Femur (tissue), 1 donor: ENCODE data around the gene DSTYK.
A peak's percentile ranks its signal among the peaks of the same experiment; 100 is the strongest.
"Not testable (repeated sequence)": the region's sequence is repeated elsewhere in the genome, so short reads cannot be mapped to it uniquely, and the experiment has no call there.

Source experiments
- DNase-seq: peaks from one replicate; pipeline ENCODE4 v3.0.0-alpha.2; 2017

Gene DSTYK

DNA sequence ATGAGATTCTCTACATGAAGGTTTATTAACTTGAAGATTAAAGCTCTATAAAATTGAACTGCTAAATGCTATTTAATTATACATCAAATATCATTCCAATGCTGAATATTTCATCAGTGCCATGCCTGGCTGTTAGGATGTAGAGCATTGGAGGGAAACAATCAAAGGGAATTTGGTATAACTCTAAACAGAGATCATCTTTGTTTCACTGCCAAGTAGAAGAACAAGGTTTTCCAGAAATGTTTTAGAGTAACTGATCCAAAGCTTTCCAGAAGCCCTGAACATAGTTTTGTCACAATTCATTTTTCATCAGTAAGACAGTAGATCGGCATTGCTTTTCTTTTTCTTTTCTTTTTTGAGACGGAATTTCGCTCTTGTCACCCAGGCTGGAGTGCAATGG lies 5.9 kb upstream of the DSTYK start:
- no peak for DNase-seq

DNA sequence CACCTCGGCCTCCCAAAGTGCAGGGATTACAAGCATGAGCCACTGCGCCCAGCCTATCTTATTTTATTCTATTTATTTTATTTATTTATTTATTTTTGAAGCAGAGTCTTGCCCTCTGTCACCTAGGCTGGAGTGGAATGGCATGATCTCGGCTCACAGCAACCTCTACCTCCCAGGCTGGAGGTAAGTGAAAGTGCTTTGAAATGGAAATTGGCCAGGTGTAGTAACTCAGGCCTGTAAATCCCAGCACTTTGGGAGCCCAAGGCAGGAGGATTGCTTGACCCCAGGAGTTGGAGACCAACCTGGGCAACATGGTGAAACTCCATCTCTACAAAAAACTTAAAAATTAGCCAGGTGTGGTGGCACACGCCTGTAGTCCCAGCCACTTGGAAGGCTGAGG lies 5.1 kb upstream of the DSTYK start:
- no peak for DNase-seq

GRCh38 chr1:205214756-205215155 lies 3.3 kb upstream of the DSTYK start:
- no peak for DNase-seq

DNA sequence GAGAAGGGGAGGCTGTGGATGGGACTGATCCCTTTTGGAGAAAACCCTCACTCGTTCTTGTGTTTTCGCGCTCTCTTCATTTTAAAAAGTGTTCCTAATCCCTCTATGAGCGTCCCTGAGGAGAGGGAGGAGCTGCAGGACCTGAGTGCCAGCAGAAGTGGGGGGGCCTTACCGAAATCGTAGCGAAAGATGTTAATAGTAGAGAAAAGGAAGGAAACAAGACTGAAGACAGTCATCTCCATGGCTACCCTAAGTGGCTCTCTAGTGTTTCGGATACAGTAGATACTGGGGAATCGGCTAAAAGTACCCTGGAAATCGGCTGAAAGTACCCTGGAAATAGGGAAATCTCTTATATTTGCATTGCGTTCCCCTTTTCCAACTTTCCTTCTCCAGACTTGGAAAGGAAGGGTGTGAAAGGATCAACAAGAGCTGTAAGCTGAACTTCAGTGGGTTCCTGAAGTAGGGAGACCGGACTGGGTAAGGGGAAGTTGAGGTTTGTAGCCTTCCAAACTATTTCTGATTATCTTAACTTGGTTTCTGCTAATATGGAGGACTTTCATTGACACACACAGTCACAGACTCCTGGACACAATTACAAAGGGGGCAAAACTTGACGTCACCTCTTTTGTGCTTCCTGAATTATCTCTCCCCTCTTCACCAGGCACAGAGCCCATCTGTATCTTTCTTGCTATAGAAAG lies 486 bp upstream of the DSTYK start:
- DNase-seq = no peak

DNA sequence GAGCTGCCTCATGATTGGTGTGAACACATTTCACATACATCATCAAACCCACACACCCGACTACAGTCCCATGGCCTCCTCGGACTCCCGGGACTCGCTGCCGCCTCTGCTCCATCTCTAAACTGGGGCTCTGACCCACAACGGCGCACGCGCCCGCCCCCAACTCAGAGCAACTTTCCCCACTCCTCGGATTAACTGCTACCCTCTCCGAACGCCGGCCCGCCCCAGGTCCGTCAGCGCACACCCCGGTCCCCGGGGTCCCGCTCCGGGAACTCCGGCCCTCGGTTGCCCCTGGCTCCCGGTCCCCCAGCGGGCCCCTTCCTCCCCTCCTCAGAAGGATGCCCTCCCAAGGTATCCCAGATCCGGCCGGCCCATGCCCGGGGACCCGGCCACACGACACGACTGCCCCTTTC lies 740 bp downstream of the DSTYK start:
- no peak for DNase-seq

- no peak for DNase-seq
Measured at GRCh38 chr1:205208811-205209210, 2.7 kb downstream of the DSTYK start.

DNA sequence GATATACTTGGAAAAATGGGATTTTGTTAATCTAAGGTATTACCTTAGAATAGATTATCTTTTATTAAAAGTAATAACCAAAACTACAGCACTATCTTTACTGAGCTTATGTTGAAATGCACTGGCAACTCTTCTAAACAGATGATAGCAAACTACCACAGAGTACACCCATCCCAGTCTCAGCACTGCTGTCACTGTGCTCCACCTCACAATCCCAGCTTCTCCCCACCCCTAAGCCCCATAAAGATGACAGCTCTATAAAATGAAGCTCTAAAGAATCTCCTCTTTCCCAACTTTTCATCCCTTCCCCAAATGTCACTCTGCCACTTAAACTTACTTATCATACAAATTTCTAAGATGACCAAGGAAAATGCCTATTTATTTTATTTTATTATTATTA lies 6.4 kb downstream of the DSTYK start:
- no peak for DNase-seq

GRCh38 chr1:205204552-205204951 lies 7.0 kb downstream of the DSTYK start:
- DNase-seq = no peak

GRCh38 chr1:205199931-205200299 lies 11.6 kb downstream of the DSTYK start:
- no peak for DNase-seq

- DNase-seq = peak; percentile 57
Measured at GRCh38 chr1:205199090-205199930, 12.2 kb downstream of the DSTYK start.

- DNase-seq = no peak
Measured at GRCh38 chr1:205192287-205192686, 19.2 kb downstream of the DSTYK start.

- no peak for DNase-seq
Measured at GRCh38 chr1:205191622-205192021, 19.9 kb downstream of the DSTYK start.

- no peak for DNase-seq
Measured at GRCh38 chr1:205190845-205191577, 20.5 kb downstream of the DSTYK start.

DNA sequence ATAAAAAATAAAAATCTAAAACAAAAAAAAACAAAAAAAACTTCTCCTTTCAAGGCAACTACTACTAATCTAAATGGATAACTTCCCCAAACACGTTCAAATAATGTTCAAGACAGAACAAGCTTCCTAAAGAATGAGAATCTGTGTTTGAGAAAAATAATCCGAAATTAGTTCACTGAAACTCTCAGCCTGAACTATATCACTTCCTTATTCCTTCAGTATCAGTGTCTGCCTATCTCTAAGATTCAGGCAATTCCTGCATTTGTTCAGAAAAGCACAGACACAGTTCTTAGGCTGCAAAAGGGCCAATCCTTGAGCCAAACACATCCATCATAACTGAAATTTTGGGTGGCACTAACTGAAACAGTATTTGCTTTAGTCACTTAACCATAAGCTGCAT lies 22.4 kb downstream of the DSTYK start:
- no peak for DNase-seq

GRCh38 chr1:205188596-205188995 lies 22.9 kb downstream of the DSTYK start:
- no peak for DNase-seq

- DNase-seq = no peak
Measured at GRCh38 chr1:205188098-205188497, 23.4 kb downstream of the DSTYK start.

DNA sequence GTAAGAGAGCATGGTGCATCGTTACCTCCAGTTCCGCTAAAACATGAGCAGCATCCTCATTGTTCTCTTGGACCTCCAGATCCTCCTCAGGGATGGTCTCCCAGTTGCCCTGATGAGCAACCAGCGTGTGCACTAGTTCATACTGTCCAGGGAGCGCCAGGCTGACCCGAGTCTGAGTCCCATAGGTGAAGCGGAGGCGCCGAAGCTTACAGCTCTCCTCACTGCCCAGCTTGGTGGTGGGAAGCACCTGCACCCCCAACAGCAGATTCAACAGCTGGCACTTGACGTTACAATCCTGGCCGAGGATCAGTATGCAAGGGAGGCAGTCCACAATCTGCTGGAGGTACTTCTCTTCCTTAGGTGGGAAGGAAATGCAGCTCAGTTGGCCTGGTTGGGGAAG lies 24.1 kb downstream of the DSTYK start:
- no peak for DNase-seq

GRCh38 chr1:205186191-205186590 lies 25.3 kb downstream of the DSTYK start:
- no peak for DNase-seq

- peak; percentile 27 for DNase-seq
Measured at GRCh38 chr1:205183676-205184335, 27.7 kb downstream of the DSTYK start.

DNA sequence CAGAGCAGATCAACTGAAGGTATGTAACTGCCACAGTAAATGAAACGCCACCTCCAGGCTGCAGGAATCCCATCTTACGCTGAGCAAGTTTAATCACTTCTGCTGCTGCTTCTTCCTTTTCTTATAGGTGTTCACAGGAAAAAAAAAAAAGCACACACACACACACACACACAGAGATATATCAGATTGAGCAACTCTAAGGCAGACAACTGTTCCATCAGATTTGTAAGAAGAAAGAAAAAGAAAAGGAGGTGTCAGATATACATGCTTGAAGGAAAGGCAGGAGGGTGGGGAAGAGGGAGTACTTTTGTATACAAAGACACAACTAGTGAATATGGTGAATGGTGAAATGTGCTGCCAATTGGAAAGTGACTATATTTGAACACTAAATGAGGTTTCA lies 28.6 kb downstream of the DSTYK start:
- DNase-seq = no peak

DNA sequence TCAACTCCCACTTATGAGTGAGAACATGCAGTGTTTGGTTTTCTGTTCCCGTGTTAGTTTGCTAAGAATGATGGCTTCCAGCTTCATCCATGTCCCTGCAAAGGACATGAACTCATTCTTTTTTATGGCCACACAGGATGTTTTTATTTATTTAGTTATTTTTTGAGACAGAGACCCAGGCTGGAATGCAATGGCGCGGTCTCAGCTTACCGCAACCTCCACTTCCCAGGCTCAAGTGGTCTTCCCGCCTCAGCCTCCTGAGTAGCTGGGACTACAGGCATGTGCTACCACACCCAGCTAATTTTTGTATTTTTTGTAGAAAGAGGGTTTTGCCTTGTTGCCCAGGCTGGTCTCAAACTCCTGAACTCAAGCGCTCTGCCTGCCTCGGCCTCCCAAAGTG lies 31.2 kb downstream of the DSTYK start:
- DNase-seq = not testable (repeated sequence)

GRCh38 chr1:205179842-205180241 lies 31.7 kb downstream of the DSTYK start:
- DNase-seq = no peak

- DNase-seq = no peak
Measured at GRCh38 chr1:205172729-205173366, 38.7 kb downstream of the DSTYK start.
